ENCODE results near the gene NECAB2.

Gene NECAB2

DNA sequence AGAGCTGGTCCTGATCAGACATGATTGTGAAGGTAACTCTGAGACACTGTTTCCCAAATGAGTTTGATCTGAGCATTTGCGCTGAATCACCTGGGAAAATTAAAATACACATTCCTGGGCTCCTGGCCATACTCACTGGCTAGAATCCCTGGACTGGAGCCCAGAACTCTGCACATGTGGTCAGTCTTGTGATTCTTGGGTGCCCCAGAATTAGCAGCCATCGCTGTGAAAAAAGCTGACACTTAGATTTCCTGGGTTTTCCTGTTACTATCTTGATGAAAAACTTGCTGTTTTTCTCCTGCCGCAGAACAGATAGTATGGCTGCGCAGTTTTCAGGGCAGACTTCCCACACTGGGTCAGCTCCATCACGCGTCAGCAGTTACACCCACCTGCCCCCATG is 24.6 kb downstream of the NECAB2 start:
- H3K27ac ChIP-seq (ENCODE audit: low read depth, low read length): no peak overlapping the region
- H3K79me2 ChIP-seq (ENCODE audit: control insufficient read depth, low read length): no peaks in the 10 kb centered on the region
- H3K27me3 ChIP-seq (ENCODE audit: control insufficient read depth, low read length): peaks cover 12% of the 10 kb centered on the region
- H3K4me3 ChIP-seq (ENCODE audit: low read length): no peak overlapping the region
- no peaks in the 10 kb centered on the region for H3K9me3 ChIP-seq (ENCODE audit: control insufficient read depth, insufficient read depth, low read length)
- H3K36me3 ChIP-seq (ENCODE audit: control insufficient read depth, low read length): no peaks in the 10 kb centered on the region
- H3K9me2 ChIP-seq (replicated peaks; ENCODE audit: control insufficient read depth, low read length): no peaks in the 10 kb centered on the region
- no peaks in the 10 kb centered on the region for H4K20me1 ChIP-seq (ENCODE audit: control insufficient read depth, insufficient read depth, low read depth, low read length)
- TF ChIP-seq EZH2phosphoT487 (IDR thresholded peaks at IDR 0.05; ENCODE audit: borderline replicate concordance, low read length): no peak
- TF ChIP-seq CTCF (IDR thresholded peaks at IDR 0.05; ENCODE audit: low read depth, low read length, poor library complexity, severe bottlenecking): no peak
- H3K4me2 ChIP-seq (ENCODE audit: low read length): no peak overlapping the region
- no peaks in the 10 kb centered on the region for H3F3A ChIP-seq (ENCODE audit: control insufficient read depth, insufficient read depth)
- no peaks in the 10 kb centered on the region for H3K4me1 ChIP-seq (ENCODE audit: control insufficient read depth, low read length)

- Histone ChIP-seq H3F3A (ENCODE audit: control insufficient read depth, insufficient read depth) (no peaks in the 10 kb centered on the region), H3K27me3 (ENCODE audit: control insufficient read depth, low read length) (peaks cover under 1% of the 10 kb centered on the region; the same call in 1 of the 2 replicates), H4K20me1 (ENCODE audit: control insufficient read depth, insufficient read depth, low read depth, low read length) (no peaks in the 10 kb centered on the region), H3K4me1 (ENCODE audit: control insufficient read depth, low read length) (no peaks in the 10 kb centered on the region), H3K36me3 (ENCODE audit: control insufficient read depth, low read length) (no peaks in the 10 kb centered on the region), H3K4me2 (ENCODE audit: low read length) (no peak overlapping the region), H3K9me2 (replicated peaks; ENCODE audit: control insufficient read depth, low read length) (no peaks in the 10 kb centered on the region), H3K79me2 (ENCODE audit: control insufficient read depth, low read length) (no peaks in the 10 kb centered on the region), H3K9me3 (ENCODE audit: control insufficient read depth, insufficient read depth, low read length) (no peaks in the 10 kb centered on the region), H3K27ac (ENCODE audit: low read depth, low read length) (no peak overlapping the region), H3K4me3 (ENCODE audit: low read length) (no peak overlapping the region)
- TF ChIP-seq EZH2phosphoT487 (IDR thresholded peaks at IDR 0.05; ENCODE audit: borderline replicate concordance, low read length) (no peak), CTCF (IDR thresholded peaks at IDR 0.05; ENCODE audit: low read depth, low read length, poor library complexity, severe bottlenecking) (no peak)
Observed at GRCh38 chr16:83994087-83994486, 26.0 kb downstream of the NECAB2 start.

DNA sequence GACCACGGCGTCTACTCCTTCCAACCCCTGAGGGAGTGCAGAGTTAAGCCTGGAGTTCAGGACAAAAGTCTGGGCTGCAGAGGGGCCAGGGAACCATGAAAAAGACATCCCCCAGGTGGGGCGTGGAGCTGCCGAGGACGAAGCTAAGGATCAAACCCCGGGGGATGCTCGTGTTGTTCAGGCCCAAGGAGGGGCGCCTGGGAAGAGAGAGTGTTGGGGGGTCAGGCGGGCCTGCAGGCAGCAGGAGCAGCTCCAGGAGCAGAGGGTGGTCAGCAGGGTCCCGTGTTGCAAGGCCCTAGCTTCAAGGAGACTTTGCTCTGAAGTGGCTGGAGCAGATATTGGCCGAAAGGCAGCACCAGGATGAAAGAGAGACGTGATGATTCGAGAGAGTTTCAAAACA is 26.7 kb downstream of the NECAB2 start:
- H3K36me3 ChIP-seq (ENCODE audit: control insufficient read depth, low read length): no peaks in the 10 kb centered on the region
- TF ChIP-seq CTCF (IDR thresholded peaks at IDR 0.05; ENCODE audit: low read depth, low read length, poor library complexity, severe bottlenecking) (no peak), EZH2phosphoT487 (IDR thresholded peaks at IDR 0.05; ENCODE audit: borderline replicate concordance, low read length) (no peak)
- H3K4me2 ChIP-seq (ENCODE audit: low read length): no peak overlapping the region
- no peaks in the 10 kb centered on the region for H3K9me3 ChIP-seq (ENCODE audit: control insufficient read depth, insufficient read depth, low read length)
- H3K4me3 ChIP-seq (ENCODE audit: low read length): no peak overlapping the region
- no peaks in the 10 kb centered on the region for H3K9me2 ChIP-seq (replicated peaks; ENCODE audit: control insufficient read depth, low read length)
- no peaks in the 10 kb centered on the region for H3F3A ChIP-seq (ENCODE audit: control insufficient read depth, insufficient read depth)
- H3K27me3 ChIP-seq (ENCODE audit: control insufficient read depth, low read length): no peaks in the 10 kb centered on the region; the same call in 1 of the 2 replicates
- no peaks in the 10 kb centered on the region for H3K4me1 ChIP-seq (ENCODE audit: control insufficient read depth, low read length)
- no peaks in the 10 kb centered on the region for H4K20me1 ChIP-seq (ENCODE audit: control insufficient read depth, insufficient read depth, low read depth, low read length)
- H3K27ac ChIP-seq (ENCODE audit: low read depth, low read length): no peak overlapping the region
- H3K79me2 ChIP-seq (ENCODE audit: control insufficient read depth, low read length): no peaks in the 10 kb centered on the region

DNA sequence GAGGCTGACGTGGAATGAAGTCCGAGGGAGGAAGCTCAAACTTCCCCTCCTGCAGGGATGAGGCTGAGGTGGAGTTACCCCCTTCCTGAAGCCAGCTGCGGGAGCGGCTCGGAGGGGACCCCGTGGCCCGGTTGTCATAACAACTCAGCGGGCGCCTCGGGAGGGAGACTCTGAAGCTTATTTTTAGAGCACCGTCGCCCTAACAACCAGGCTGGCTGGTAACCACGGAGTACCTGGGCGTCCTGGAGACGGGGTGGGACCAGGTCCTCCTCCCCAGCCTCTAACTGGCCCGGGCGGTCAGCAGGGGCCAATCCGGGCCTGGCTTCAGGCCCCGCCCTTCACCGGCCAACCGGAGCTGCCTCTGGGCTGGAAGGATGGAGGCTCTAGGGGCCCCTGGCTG is 27.7 kb downstream of the NECAB2 start:
- H3K36me3 ChIP-seq (ENCODE audit: control insufficient read depth, low read length): no peaks in the 10 kb centered on the region
- no peaks in the 10 kb centered on the region for H3K9me3 ChIP-seq (ENCODE audit: control insufficient read depth, insufficient read depth, low read length)
- no peaks in the 10 kb centered on the region for H3K79me2 ChIP-seq (ENCODE audit: control insufficient read depth, low read length)
- H3K27me3 ChIP-seq (ENCODE audit: control insufficient read depth, low read length): no peaks in the 10 kb centered on the region; the same call in 1 of the 2 replicates
- no peaks in the 10 kb centered on the region for H3K4me1 ChIP-seq (ENCODE audit: control insufficient read depth, low read length)
- H3F3A ChIP-seq (ENCODE audit: control insufficient read depth, insufficient read depth): no peaks in the 10 kb centered on the region
- TF ChIP-seq EZH2phosphoT487 (IDR thresholded peaks at IDR 0.05; ENCODE audit: borderline replicate concordance, low read length) (no peak), CTCF (IDR thresholded peaks at IDR 0.05; ENCODE audit: low read depth, low read length, poor library complexity, severe bottlenecking) (no peak)
- no peaks in the 10 kb centered on the region for H4K20me1 ChIP-seq (ENCODE audit: control insufficient read depth, insufficient read depth, low read depth, low read length)
- no peak overlapping the region for H3K4me3 ChIP-seq (ENCODE audit: low read length)
- H3K27ac ChIP-seq (ENCODE audit: low read depth, low read length): no peak overlapping the region
- H3K9me2 ChIP-seq (replicated peaks; ENCODE audit: control insufficient read depth, low read length): no peaks in the 10 kb centered on the region
- H3K4me2 ChIP-seq (ENCODE audit: low read length): no peak overlapping the region

Measured in DOHH2 (cell line).